A673 (cell line): ENCODE data around the gene GABRR2. TPM values are rescaled to one million over a fixed set of nuclear protein-coding genes. Genes with fewer than 3 reads are reported as not detected.

Experiments
- BruUV-seq: library from RNA; stranded (reverse); fragments of 400-500 nt; replicated peaks from 2 replicates; lab custom pipeline; 2021; lab: Mats Ljungman, UMichigan
- CTCF ChIA-PET: fragments of 300-600 bp; sonication (Branson Sonifier 250); formaldehyde crosslinking; loops from one replicate; lab custom pipeline; 2022; ENCODE audit warnings: antibody characterized with exemption; lab: Charles Lee
- POLR2A ChIA-PET: fragments of 300-600 bp; sonication (Branson Sonifier 250); formaldehyde crosslinking; loops from one replicate; lab custom pipeline; 2022; ENCODE audit warnings: antibody characterized with exemption; ENCODE audit not compliant: low non-redundant PET; lab: Charles Lee
- DNase-seq: peaks from one replicate; pipeline ENCODE4 v3.0.0-alpha.2; 2015; ENCODE audit warnings: low spot score
- H3K27ac ChIP-seq: fragments of 200-600 bp; sonication (generic); 2 replicates; pipeline ENCODE4 v1.5.1; 2016; ENCODE audit warnings: mixed run types, low read depth, mild to moderate bottlenecking, mixed read lengths, antibody characterized with exemption, low read length; ENCODE audit not compliant: poor library complexity, severe bottlenecking
- H3K27me3 ChIP-seq: fragments of 200-600 bp; sonication (generic); replicated peaks from 2 replicates; pipeline ENCODE4 v1.6.1; 2017; ENCODE audit warnings: mixed run types, low read depth, mild to moderate bottlenecking, mixed read lengths, antibody characterized with exemption, low read length; ENCODE audit not compliant: insufficient read depth, poor library complexity
- H3K36me3 ChIP-seq: fragments of 200-600 bp; sonication (generic); 2 replicates; pipeline ENCODE4 v1.6.1; 2016; ENCODE audit warnings: mixed run types, mild to moderate bottlenecking, mixed read lengths, antibody characterized with exemption, low read length; ENCODE audit not compliant: insufficient read depth, poor library complexity, severe bottlenecking
- H3K4me1 ChIP-seq: fragments of 200-600 bp; sonication (generic); 2 replicates; pipeline ENCODE4 v1.6.1; 2017; ENCODE audit warnings: mixed run types, mild to moderate bottlenecking, mixed read lengths, antibody characterized with exemption, low read length; ENCODE audit not compliant: insufficient read depth, poor library complexity, severe bottlenecking
- H3K4me3 ChIP-seq: fragments of 200-600 bp; sonication (generic); 2 replicates; pipeline ENCODE4 v1.5.1; 2016; ENCODE audit warnings: low read depth, mixed run types, mild to moderate bottlenecking, mixed read lengths, low read length; ENCODE audit not compliant: poor library complexity, severe bottlenecking
- H3K9me3 ChIP-seq: fragments of 200-600 bp; sonication (generic); 2 replicates; pipeline ENCODE4 v1.6.1; 2016; ENCODE audit warnings: mixed run types, low read depth, mild to moderate bottlenecking, mixed read lengths, antibody characterized with exemption, low read length; ENCODE audit not compliant: poor library complexity, severe bottlenecking
- CTCF ChIP-seq: fragments of 300-800, 200-600 bp; sonication (generic); conservative IDR thresholded peaks from 2 replicates; pipeline ENCODE4 v1.5.1; 2017; ENCODE audit warnings: low read depth, mild to moderate bottlenecking, antibody characterized with exemption, low read length, moderate library complexity, mixed read lengths
- EZH2 ChIP-seq: fragments of 200-600 bp; sonication (generic); IDR thresholded peaks from 2 replicates; pipeline ENCODE4 v1.6.1; 2017; ENCODE audit warnings: borderline replicate concordance, low read depth, mild to moderate bottlenecking, mixed read lengths, antibody characterized with exemption, low read length; ENCODE audit not compliant: poor library complexity, severe bottlenecking
- intact Hi-C: fragments of 100-400 bp; cut with micrococcal nuclease; formaldehyde crosslinking; loops from one replicate; pipeline ENCODE4 v1.10.0; 2022; ENCODE audit not compliant: unreplicated experiment
- total RNA-seq: library from RNA; stranded (reverse); gene quantifications from 2 replicates; pipeline ENCODE4 v1.2.3, GENCODE V29; 2021

GABRR2 gene
- total RNA-seq, 1 experiment from 2014 or later: 0.67 TPM

GRCh38 chr6:89268776-89269175 is 46.3 kb downstream of the GABRR2 start:
- no peak for TF ChIP-seq EZH2
- no peaks in the 10 kb centered on the region for H3K36me3 ChIP-seq
- H3K4me1 ChIP-seq: no peaks in the 10 kb centered on the region
- no peaks in the 10 kb centered on the region for H3K9me3 ChIP-seq
- no peaks in the 10 kb centered on the region for H3K27me3 ChIP-seq
- no peak for DNase-seq
- POLR2A ChIA-PET: no interaction called here
- H3K27ac ChIP-seq: no peak overlapping the region
- H3K4me3 ChIP-seq: no peak overlapping the region
- CTCF ChIA-PET: interaction anchor here (0.6 kb wide), 1 partner anchor 26 kb away, joined by 5 read pairs; no protein-coding TSS in a partner anchor
- intact Hi-C loops: no loop called here
- BruUV-seq: no TSS peak

GRCh38 chr6:89267918-89268317 is 47.2 kb downstream of the GABRR2 start:
- Histone ChIP-seq H3K4me3 (no peak overlapping the region), H3K4me1 (no peaks in the 10 kb centered on the region), H3K27ac (no peak overlapping the region), H3K27me3 (no peaks in the 10 kb centered on the region), H3K36me3 (no peaks in the 10 kb centered on the region), H3K9me3 (no peaks in the 10 kb centered on the region)
- TF ChIP-seq EZH2 (no peak), CTCF (no peak)
- ChIA-PET CTCF (no interaction called here), POLR2A (no interaction called here)
- DNase-seq: no peak
- intact Hi-C loops: no loop called here
- BruUV-seq: no TSS peak

GRCh38 chr6:89264296-89264695 is 50.8 kb downstream of the GABRR2 start:
- POLR2A ChIA-PET: no interaction called here
- Histone ChIP-seq H3K9me3 (no peaks in the 10 kb centered on the region), H3K36me3 (no peaks in the 10 kb centered on the region), H3K4me3 (no peak overlapping the region), H3K27ac (no peak overlapping the region), H3K27me3 (no peaks in the 10 kb centered on the region), H3K4me1 (no peaks in the 10 kb centered on the region)
- no peak for DNase-seq
- intact Hi-C loops: no loop called here
- BruUV-seq: no TSS peak
- CTCF ChIA-PET: no interaction called here
- TF ChIP-seq EZH2: no peak
- no peak for TF ChIP-seq CTCF

- H3K27ac ChIP-seq: no peak overlapping the region
- ChIA-PET CTCF (no interaction called here), POLR2A (no interaction called here)
- TF ChIP-seq EZH2: no peak
- TF ChIP-seq CTCF: no peak
- H3K27me3 ChIP-seq: no peaks in the 10 kb centered on the region
- H3K36me3 ChIP-seq: no peaks in the 10 kb centered on the region
- H3K4me1 ChIP-seq: no peaks in the 10 kb centered on the region
- H3K9me3 ChIP-seq: no peaks in the 10 kb centered on the region
- no peak overlapping the region for H3K4me3 ChIP-seq
- peak; percentile 31 for DNase-seq
- BruUV-seq: no TSS peak
- intact Hi-C loops: no loop called here
These were observed 54.3 kb downstream of the GABRR2 start for GRCh38 chr6:89260832-89261231.
